ENCODE measurements around the gene P4HA1.

P4HA1 gene

GRCh38 chr10:73086816-73087215, 9.8 kb downstream of the P4HA1 start:
- no peak for TF ChIP-seq ZFP3 (CRISPR knock-in tag; IDR thresholded peaks at IDR 0.05)
- TF ChIP-seq ZFP30 (CRISPR knock-in tag; IDR thresholded peaks at IDR 0.05) = no peak
- no peak for TF ChIP-seq ZNF565 (CRISPR knock-in tag; conservative IDR thresholded peaks at IDR 0.05; ENCODE audit: low read depth)
- no peak for TF ChIP-seq RARB (CRISPR knock-in tag; IDR thresholded peaks at IDR 0.05)
- TF ChIP-seq POU6F1 (CRISPR knock-in tag; IDR thresholded peaks at IDR 0.05; ENCODE audit: borderline replicate concordance, low read depth) = no peak
- TF ChIP-seq PPARA (CRISPR knock-in tag; IDR thresholded peaks at IDR 0.05; ENCODE audit: borderline replicate concordance) = no peak
- TF ChIP-seq SNAI2 (CRISPR knock-in tag; IDR thresholded peaks at IDR 0.05) = no peak
- no peak for TF ChIP-seq TSHZ2 (CRISPR knock-in tag; IDR thresholded peaks at IDR 0.05)
- no peak for TF ChIP-seq OSR1 (CRISPR knock-in tag; IDR thresholded peaks at IDR 0.05)
- TF ChIP-seq CSDC2 (CRISPR knock-in tag; IDR thresholded peaks at IDR 0.05) = no peak
- no peak for TF ChIP-seq ZNF70 (CRISPR knock-in tag; IDR thresholded peaks at IDR 0.05)
- TF ChIP-seq PATZ1 (CRISPR knock-in tag; IDR thresholded peaks at IDR 0.05; ENCODE audit: borderline replicate concordance) = no peak
- no peak for TF ChIP-seq ESRRG (CRISPR knock-in tag; IDR thresholded peaks at IDR 0.05)
- no peak for TF ChIP-seq BACH2 (CRISPR knock-in tag; IDR thresholded peaks at IDR 0.05; ENCODE audit: borderline replicate concordance)
- TF ChIP-seq CREB5 (CRISPR knock-in tag; IDR thresholded peaks at IDR 0.05; ENCODE audit: low read depth) = no peak
- no peak for TF ChIP-seq ZC3H10 (CRISPR knock-in tag; IDR thresholded peaks at IDR 0.05)
- no peak for TF ChIP-seq ZNF8 (CRISPR knock-in tag; IDR thresholded peaks at IDR 0.05)
- no peak for ATAC-seq

DNA sequence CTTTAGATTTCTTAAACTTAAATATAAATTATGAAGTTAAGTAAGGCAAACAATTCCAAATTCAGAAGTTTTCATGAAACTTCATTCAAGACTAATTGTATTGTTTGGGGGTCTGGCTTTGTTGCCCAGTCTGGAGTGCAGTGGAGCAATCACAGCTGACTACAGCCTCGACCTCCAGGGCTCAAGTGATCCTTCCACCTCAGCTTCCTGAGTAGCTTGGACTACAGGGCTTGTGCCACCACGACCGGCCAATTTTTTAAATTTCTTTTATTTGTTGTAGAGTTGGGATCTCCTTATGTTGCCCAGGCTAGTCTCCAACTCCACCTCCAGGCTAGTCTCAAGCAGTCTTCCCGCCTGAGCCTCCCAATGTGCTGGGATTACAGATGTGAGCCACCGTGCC, 12.5 kb downstream of the P4HA1 start:
- no peak for TF ChIP-seq TOX (CRISPR knock-in tag; IDR thresholded peaks at IDR 0.05; ENCODE audit: borderline replicate concordance)
- no peak for TF ChIP-seq CSRNP3 (CRISPR knock-in tag; IDR thresholded peaks at IDR 0.05)
- TF ChIP-seq POU6F1 (CRISPR knock-in tag; IDR thresholded peaks at IDR 0.05; ENCODE audit: borderline replicate concordance, low read depth) = no peak
- TF ChIP-seq TCF4 (CRISPR knock-in tag; IDR thresholded peaks at IDR 0.05; ENCODE audit: borderline replicate concordance) = no peak
- TF ChIP-seq CREB5 (CRISPR knock-in tag; IDR thresholded peaks at IDR 0.05; ENCODE audit: low read depth) = no peak
- TF ChIP-seq TSHZ2 (CRISPR knock-in tag; IDR thresholded peaks at IDR 0.05) = no peak
- no peak for TF ChIP-seq ARNTL (CRISPR knock-in tag; IDR thresholded peaks at IDR 0.05; ENCODE audit: borderline replicate concordance, low read depth)
- no peak for TF ChIP-seq PPARA (CRISPR knock-in tag; IDR thresholded peaks at IDR 0.05; ENCODE audit: borderline replicate concordance)
- no peak for TF ChIP-seq GLIS3 (CRISPR knock-in tag; IDR thresholded peaks at IDR 0.05)
- TF ChIP-seq CSDC2 (CRISPR knock-in tag; IDR thresholded peaks at IDR 0.05) = no peak
- no peak for TF ChIP-seq OSR1 (CRISPR knock-in tag; IDR thresholded peaks at IDR 0.05)
- TF ChIP-seq ZNF565 (CRISPR knock-in tag; conservative IDR thresholded peaks at IDR 0.05; ENCODE audit: low read depth) = no peak
- no peak for TF ChIP-seq ISL1 (CRISPR knock-in tag; IDR thresholded peaks at IDR 0.05)
- TF ChIP-seq BACH2 (CRISPR knock-in tag; IDR thresholded peaks at IDR 0.05; ENCODE audit: borderline replicate concordance) = no peak
- no peak for ATAC-seq

All from SK-N-SH treated with all-trans-retinoic acid at 6 μM for 48 hours (cell line).